Activated CD4-positive, alpha-beta T cell treated with anti-CD3 and anti-CD28 coated beads, Interleukin-2, amount 10 ng/mL, durations not matched to agents 24 days and 14 days (primary cell): ENCODE measurements around the gene NUBP1. TPM values are rescaled to one million over a fixed set of nuclear protein-coding genes. Genes with fewer than 3 reads are reported as not detected.
A peak's percentile ranks its signal among the peaks of the same experiment; 100 is the strongest.

Experiments
- DNase-seq: peaks from one replicate; pipeline ENCODE4 v3.0.0; 2022
- H3K27ac Mint-ChIP-seq: one replicate; pipeline ENCODE4 v1.8.0; 2022; ENCODE audit warnings: mild to moderate bottlenecking, mixed read lengths
- H3K27me3 Mint-ChIP-seq: one replicate; pipeline ENCODE4 v1.8.0; 2022; ENCODE audit warnings: mixed read lengths
- H3K36me3 Mint-ChIP-seq: one replicate; pipeline ENCODE4 v1.8.0; 2022; ENCODE audit warnings: low read depth, mild to moderate bottlenecking, mixed read lengths
- H3K4me1 Mint-ChIP-seq: one replicate; pipeline ENCODE4 v1.8.0; 2021; ENCODE audit warnings: mixed read lengths
- H3K4me3 Mint-ChIP-seq: one replicate; pipeline ENCODE4 v1.8.0; 2022; ENCODE audit warnings: mild to moderate bottlenecking, moderate library complexity, mixed read lengths
- H3K9me3 Mint-ChIP-seq: one replicate; pipeline ENCODE4 v1.8.0; 2021; ENCODE audit warnings: mixed read lengths
- intact Hi-C: fragments of 100-400 bp; cut with micrococcal nuclease; formaldehyde crosslinking; loops from one replicate; pipeline ENCODE4 v1.15.1; 2023
- total RNA-seq: library from RNA; stranded (reverse); gene quantifications from 2 replicates; pipeline ENCODE4 v1.2.3, GENCODE V29; 2022

NUBP1 gene
- total RNA-seq = 38.6 and 39.5 TPM in 2 replicates

GRCh38 chr16:10743610-10744369 is at the start of gene NUBP1:
Gene NUBP1, plus strand, starts transcription at chr16:10743842. Its CDS starts 22 bp downstream, at chr16:10743864.
- peaks cover 3% of the 10 kb centered on the region for H3K9me3 Mint-ChIP-seq
- H3K4me1 Mint-ChIP-seq = peaks cover 45% of the 10 kb centered on the region
- peak within 1 kb of the TSS; percentile 85 for H3K4me3 Mint-ChIP-seq
- peaks cover 2% of the 10 kb centered on the region for H3K27me3 Mint-ChIP-seq
- H3K27ac Mint-ChIP-seq = peak within 1 kb of the TSS; percentile 98
- peak; percentile 100 for DNase-seq
- intact Hi-C loops = loop anchor here (2.0 to 10.0 kb wide), 7 partner anchors 127 to 1946 kb away; partner anchors contain the start of genes CLEC16A, GSPT1, PMM2 and RSL1D1
- peaks cover 28% of the 10 kb centered on the region for H3K36me3 Mint-ChIP-seq

- no peak overlapping the region for H3K27ac Mint-ChIP-seq
These were observed 49.8 kb upstream of the NUBP1 start for GRCh38 chr16:10693889-10694288.

GRCh38 chr16:10694306-10694705 is 49.3 kb upstream of the NUBP1 start:
- Mint-ChIP-seq H3K9me3 (no peaks in the 10 kb centered on the region), H3K27ac (no peak overlapping the region), H3K4me3 (no peak overlapping the region), H3K27me3 (no peaks in the 10 kb centered on the region), H3K4me1 (no peaks in the 10 kb centered on the region), H3K36me3 (no peaks in the 10 kb centered on the region)
- intact Hi-C loops = no loop called here
- no peak for DNase-seq

More at GRCh38 chr16:10693889-10694288, 49.8 kb upstream of the NUBP1 start:
- no peaks in the 10 kb centered on the region for H3K4me1 Mint-ChIP-seq
- no peaks in the 10 kb centered on the region for H3K9me3 Mint-ChIP-seq
- H3K36me3 Mint-ChIP-seq = no peaks in the 10 kb centered on the region
- H3K27me3 Mint-ChIP-seq = no peaks in the 10 kb centered on the region
- H3K4me3 Mint-ChIP-seq = no peak overlapping the region
- intact Hi-C loops = no loop called here
- DNase-seq = no peak

- H3K4me1 Mint-ChIP-seq = no peaks in the 10 kb centered on the region
- H3K9me3 Mint-ChIP-seq = no peaks in the 10 kb centered on the region
- intact Hi-C loops = no loop called here
- H3K36me3 Mint-ChIP-seq = no peaks in the 10 kb centered on the region
- no peak within 1 kb of the TSS for H3K4me3 Mint-ChIP-seq
- no peak for DNase-seq
- no peaks in the 10 kb centered on the region for H3K27me3 Mint-ChIP-seq
- H3K27ac Mint-ChIP-seq = no peak within 1 kb of the TSS
These were observed 48.8 kb upstream of the NUBP1 start, which contains the start of gene TEKT5 for GRCh38 chr16:10694830-10695229. Gene TEKT5, minus strand, starts transcription at chr16:10694930. Its CDS starts 57 bp downstream, at chr16:10694873.

GRCh38 chr16:10699756-10700155 is 43.9 kb upstream of the NUBP1 start:
- H3K9me3 Mint-ChIP-seq = no peaks in the 10 kb centered on the region
- no peaks in the 10 kb centered on the region for H3K36me3 Mint-ChIP-seq
- H3K4me3 Mint-ChIP-seq = no peak overlapping the region
- H3K27ac Mint-ChIP-seq = no peak overlapping the region
- DNase-seq = no peak
- H3K4me1 Mint-ChIP-seq = no peaks in the 10 kb centered on the region
- H3K27me3 Mint-ChIP-seq = no peaks in the 10 kb centered on the region
- intact Hi-C loops = loop anchor here (2.0 kb wide), 1 partner anchor 15 kb away; no protein-coding TSS in a partner anchor

GRCh38 chr16:10708969-10709368 is 34.7 kb upstream of the NUBP1 start:
- intact Hi-C loops = no loop called here
- Mint-ChIP-seq H3K4me1 (no peaks in the 10 kb centered on the region), H3K9me3 (no peaks in the 10 kb centered on the region), H3K4me3 (no peak overlapping the region), H3K27me3 (no peaks in the 10 kb centered on the region), H3K27ac (no peak overlapping the region), H3K36me3 (no peaks in the 10 kb centered on the region)
- DNase-seq = peak; percentile 54

GRCh38 chr16:10728003-10728887 is 15.4 kb upstream of the NUBP1 start:
- intact Hi-C loops = no loop called here
- no peak overlapping the region for H3K27ac Mint-ChIP-seq
- no peaks in the 10 kb centered on the region for H3K36me3 Mint-ChIP-seq
- no peaks in the 10 kb centered on the region for H3K4me1 Mint-ChIP-seq
- H3K9me3 Mint-ChIP-seq = peaks cover 1% of the 10 kb centered on the region
- no peak overlapping the region for H3K4me3 Mint-ChIP-seq
- peaks cover 6% of the 10 kb centered on the region for H3K27me3 Mint-ChIP-seq
- peak; percentile 46 for DNase-seq

- intact Hi-C loops = no loop called here
- Mint-ChIP-seq H3K27me3 (peaks cover 8% of the 10 kb centered on the region), H3K27ac (no peak overlapping the region), H3K9me3 (peaks cover 3% of the 10 kb centered on the region), H3K4me3 (no peak overlapping the region), H3K36me3 (no peaks in the 10 kb centered on the region), H3K4me1 (no peaks in the 10 kb centered on the region)
- DNase-seq = peak; percentile 48
These were observed 14.3 kb upstream of the NUBP1 start for GRCh38 chr16:10729104-10730048.

- DNase-seq = peak; percentile 51
- Mint-ChIP-seq H3K27ac (no peak overlapping the region), H3K9me3 (peaks cover 3% of the 10 kb centered on the region), H3K36me3 (no peaks in the 10 kb centered on the region), H3K4me1 (no peaks in the 10 kb centered on the region), H3K4me3 (no peak overlapping the region), H3K27me3 (peaks cover 7% of the 10 kb centered on the region)
- intact Hi-C loops = no loop called here
These were observed 11.9 kb upstream of the NUBP1 start for GRCh38 chr16:10731790-10732189.

- Mint-ChIP-seq H3K27ac (no peak overlapping the region), H3K4me3 (peak overlapping the region; percentile 48), H3K36me3 (no peaks in the 10 kb centered on the region), H3K9me3 (peaks cover 3% of the 10 kb centered on the region), H3K4me1 (peaks cover 34% of the 10 kb centered on the region), H3K27me3 (peaks cover 5% of the 10 kb centered on the region)
- intact Hi-C loops = loop anchor here (1.0 to 5.0 kb wide), 4 partner anchors 216 to 480 kb away; partner anchors contain the start of gene ATF7IP2
- DNase-seq = peak; percentile 92
These were observed 6.5 kb upstream of the NUBP1 start for GRCh38 chr16:10737068-10737625.

GRCh38 chr16:10738231-10739077 is 5.2 kb upstream of the NUBP1 start:
- H3K4me1 Mint-ChIP-seq = peaks cover 39% of the 10 kb centered on the region
- H3K27me3 Mint-ChIP-seq = no peaks in the 10 kb centered on the region
- H3K36me3 Mint-ChIP-seq = no peaks in the 10 kb centered on the region
- peak overlapping the region; percentile 32 for H3K4me3 Mint-ChIP-seq
- intact Hi-C loops = loop anchor here (1.0 to 5.0 kb wide), 3 partner anchors 180 to 424 kb away; partner anchors contain the start of gene ATF7IP2
- peak; percentile 82 for DNase-seq
- H3K9me3 Mint-ChIP-seq = peaks cover under 1% of the 10 kb centered on the region
- H3K27ac Mint-ChIP-seq = peak overlapping the region; percentile 81
